Measurements from ENCODE around the gene PDE5A. TPM values are rescaled to one million over a fixed set of nuclear protein-coding genes. Genes with fewer than 3 reads are reported as not detected.

PDE5A gene
- total and polyA plus RNA-seq, 2 experiments from 2014 or later = 9.7 to 35.8 TPM

GRCh38 chr4:119625761-119626160 is 2.8 kb downstream of the PDE5A start:
- Histone ChIP-seq H3K4me1 (ENCODE audit: insufficient read depth) (no peaks in the 10 kb centered on the region), H3K36me3 (replicated peaks; ENCODE audit: insufficient read depth, low read depth) (no peaks in the 10 kb centered on the region), H3K9me3 (ENCODE audit: low read depth) (no peaks in the 10 kb centered on the region), H4K20me1 (ENCODE audit: insufficient read depth, poor library complexity, severe bottlenecking) (peaks cover 4% of the 10 kb centered on the region), H3K4me3 (peak overlapping the region; percentile 85), H2AFZ (no peak overlapping the region), H3K27me3 (no peaks in the 10 kb centered on the region), H3K4me2 (peak overlapping the region; percentile 88), H3K79me2 (peaks cover 53% of the 10 kb centered on the region), H3K9me2 (replicated peaks; ENCODE audit: insufficient read depth) (no peaks in the 10 kb centered on the region), H3K27ac (peak overlapping the region; percentile 87)
- no peak for TF ChIP-seq CTCF (IDR thresholded peaks at IDR 0.05; ENCODE audit: poor library complexity)
- TF ChIP-seq EZH2phosphoT487 (IDR thresholded peaks at IDR 0.05; ENCODE audit: low read depth, severe bottlenecking, unreplicated experiment) = no peak
- TF ChIP-seq EZH2 (IDR thresholded peaks at IDR 0.05; ENCODE audit: borderline replicate concordance) = no peak
- no peak for DNase-seq (ENCODE audit: low spot score)
- 61% methylated on average over 2 of the region's 2 CpGs for WGBS (ENCODE audit: low lambda C conversion rate, missing lambda C conversion rate)

- Histone ChIP-seq H3K4me1 (ENCODE audit: insufficient read depth) (no peaks in the 10 kb centered on the region), H3K79me2 (peaks cover 65% of the 10 kb centered on the region), H3K27me3 (no peaks in the 10 kb centered on the region), H3K4me3 (no peak overlapping the region), H3K9me3 (ENCODE audit: low read depth) (no peaks in the 10 kb centered on the region), H2AFZ (no peak overlapping the region), H3K27ac (peak overlapping the region; percentile 87), H3K36me3 (replicated peaks; ENCODE audit: insufficient read depth, low read depth) (no peaks in the 10 kb centered on the region), H3K9me2 (replicated peaks; ENCODE audit: insufficient read depth) (no peaks in the 10 kb centered on the region), H4K20me1 (ENCODE audit: insufficient read depth, poor library complexity, severe bottlenecking) (peaks cover 4% of the 10 kb centered on the region), H3K4me2 (peak overlapping the region; percentile 88)
- TF ChIP-seq EZH2 (IDR thresholded peaks at IDR 0.05; ENCODE audit: borderline replicate concordance) = no peak
- no peak for TF ChIP-seq CTCF (IDR thresholded peaks at IDR 0.05; ENCODE audit: poor library complexity)
- TF ChIP-seq EZH2phosphoT487 (IDR thresholded peaks at IDR 0.05; ENCODE audit: low read depth, severe bottlenecking, unreplicated experiment) = no peak
- no peak for DNase-seq (ENCODE audit: low spot score)
- 62% methylated on average over 4 of the region's 4 CpGs for WGBS (ENCODE audit: low lambda C conversion rate, missing lambda C conversion rate)
Observed at GRCh38 chr4:119624356-119624755, 4.2 kb downstream of the PDE5A start.

GRCh38 chr4:119623025-119623424 is 5.6 kb downstream of the PDE5A start:
- peak overlapping the region; percentile 7 for H3K27ac ChIP-seq
- H3K4me2 ChIP-seq = peak overlapping the region; percentile 88
- no peaks in the 10 kb centered on the region for H3K27me3 ChIP-seq
- H3K9me3 ChIP-seq (ENCODE audit: low read depth) = no peaks in the 10 kb centered on the region
- no peaks in the 10 kb centered on the region for H3K36me3 ChIP-seq (replicated peaks; ENCODE audit: insufficient read depth, low read depth)
- no peak overlapping the region for H3K4me3 ChIP-seq
- peaks cover 4% of the 10 kb centered on the region for H4K20me1 ChIP-seq (ENCODE audit: insufficient read depth, poor library complexity, severe bottlenecking)
- H2AFZ ChIP-seq = no peak overlapping the region
- no peak for DNase-seq (ENCODE audit: low spot score)
- no peaks in the 10 kb centered on the region for H3K4me1 ChIP-seq (ENCODE audit: insufficient read depth)
- peaks cover 79% of the 10 kb centered on the region for H3K79me2 ChIP-seq
- H3K9me2 ChIP-seq (replicated peaks; ENCODE audit: insufficient read depth) = no peaks in the 10 kb centered on the region
- TF ChIP-seq EZH2phosphoT487 (IDR thresholded peaks at IDR 0.05; ENCODE audit: low read depth, severe bottlenecking, unreplicated experiment) (no peak), EZH2 (IDR thresholded peaks at IDR 0.05; ENCODE audit: borderline replicate concordance) (no peak), CTCF (IDR thresholded peaks at IDR 0.05; ENCODE audit: poor library complexity) (no peak)
